HEK293 (cell line): ENCODE results near the gene UNC5B.

Experiments
- CTCF ChIA-PET: fragments of 350-600 bp; formaldehyde crosslinking; extraction: SDS; loops from one replicate; lab custom pipeline; 2021; ENCODE audit warnings: antibody characterized with exemption; lab: Yijun Ruan, JAX
- POLR2A ChIA-PET: fragments of 300-600 bp; formaldehyde crosslinking; extraction: SDS; loops from one replicate; lab custom pipeline; 2020; ENCODE audit warnings: antibody characterized with exemption, inconsistent platforms; lab: Yijun Ruan, JAX
- H3K27ac ChIP-seq: fragments of 200-500 bp; sonication (Bioruptor generic); 2 replicates; pipeline ENCODE4 v1.5.1; 2014; ENCODE audit warnings: low read depth, low read length, control low read depth, inconsistent platforms; ENCODE audit errors: extremely low read depth
- H3K36me3 ChIP-seq, 2 experiments: fragments of 200-500 bp in 1 of 2; sonication (Bioruptor generic) in 1 of 2; 1 replicate in 1 of 2; 2 replicates in 1 of 2; pipeline ENCODE4 v1.5.1; 2014 to 2017; ENCODE audit warnings: inconsistent platforms in 2 of 2, low read length in 2 of 2; ENCODE audit not compliant: control insufficient read depth in 2 of 2, insufficient read depth in 1 of 2
- H3K4me1 ChIP-seq: fragments of 200-500 bp; sonication (Bioruptor generic); 2 replicates; pipeline ENCODE4 v1.5.1; 2014; ENCODE audit warnings: mild to moderate bottlenecking, low read length, inconsistent platforms; ENCODE audit not compliant: control insufficient read depth, insufficient read depth
- H3K4me3 ChIP-seq: 2 replicates; pipeline ENCODE4 v1.5.1; 2011; ENCODE audit warnings: low read depth, mild to moderate bottlenecking, control low read depth, low read length, moderate library complexity
- H3K9me3 ChIP-seq: fragments of 200-500 bp; sonication (Bioruptor generic); 2 replicates; pipeline ENCODE4 v1.5.1; 2014; ENCODE audit warnings: low read depth, low read length, inconsistent platforms; ENCODE audit not compliant: control insufficient read depth, insufficient read depth
- BCL11A ChIP-seq: fragments of 450-650 bp; formaldehyde crosslinking; IDR thresholded peaks from 2 replicates; pipeline ENCODE4 v1.5.1; 2016; ENCODE audit warnings: low read depth, missing biosample characterization, missing genetic modification characterization
- EGR2 ChIP-seq: fragments of 450-650 bp; formaldehyde crosslinking; IDR thresholded peaks from 2 replicates; pipeline ENCODE4 v1.5.1; 2016; ENCODE audit warnings: low read depth, missing biosample characterization, missing genetic modification characterization
- HIC1 ChIP-seq: fragments of 450-650 bp; formaldehyde crosslinking; IDR thresholded peaks from 2 replicates; pipeline ENCODE4 v1.5.1; 2016; ENCODE audit warnings: missing biosample characterization, missing genetic modification characterization
- HOXD13 ChIP-seq: sonication (generic); formaldehyde crosslinking; IDR thresholded peaks from 2 replicates; pipeline ENCODE4 v1.8.0; 2022; ENCODE audit warnings: missing genetic modification reagents, borderline replicate concordance
- PRDM1 ChIP-seq: fragments of 450-650 bp; formaldehyde crosslinking; IDR thresholded peaks from 2 replicates; pipeline ENCODE4; 2016; ENCODE audit warnings: missing biosample characterization, missing genetic modification characterization
- SCRT1 ChIP-seq: fragments of 450-650 bp; formaldehyde crosslinking; IDR thresholded peaks from 2 replicates; pipeline ENCODE4 v1.5.1; 2016; ENCODE audit warnings: missing biosample characterization, missing genetic modification characterization, borderline replicate concordance
- SCRT2 ChIP-seq: fragments of 450-650 bp; formaldehyde crosslinking; IDR thresholded peaks from 2 replicates; pipeline ENCODE4 v1.5.1; 2016; ENCODE audit warnings: missing biosample characterization, missing genetic modification characterization
- WT1 ChIP-seq: fragments of 450-650 bp; formaldehyde crosslinking; IDR thresholded peaks from 2 replicates; pipeline ENCODE4 v1.5.1; 2016; ENCODE audit warnings: missing biosample characterization, missing genetic modification characterization
- YY2 ChIP-seq: fragments of 450-650 bp; formaldehyde crosslinking; IDR thresholded peaks from 2 replicates; pipeline ENCODE4 v1.5.1; 2016; ENCODE audit warnings: missing biosample characterization, missing genetic modification characterization
- ZBTB1 ChIP-seq: fragments of 450-650 bp; formaldehyde crosslinking; IDR thresholded peaks from 2 replicates; pipeline ENCODE4 v1.5.1; 2016; ENCODE audit warnings: missing biosample characterization, missing genetic modification characterization
- ZBTB44 ChIP-seq: fragments of 450-650 bp; IDR thresholded peaks from 2 replicates; pipeline ENCODE4 v1.5.1; 2018; ENCODE audit warnings: missing biosample characterization, mild to moderate bottlenecking, missing genetic modification characterization
- ZIC2 ChIP-seq: fragments of 450-650 bp; formaldehyde crosslinking; IDR thresholded peaks from 2 replicates; pipeline ENCODE4 v1.5.1; 2016; ENCODE audit warnings: missing biosample characterization, missing genetic modification characterization
- ZNF10 ChIP-seq: fragments of 450-650 bp; formaldehyde crosslinking; IDR thresholded peaks from 2 replicates; pipeline ENCODE4 v1.5.1; 2017; ENCODE audit warnings: missing biosample characterization, missing genetic modification characterization
- ZNF121 ChIP-seq: fragments of 450-650 bp; formaldehyde crosslinking; IDR thresholded peaks from 2 replicates; pipeline ENCODE4 v1.5.1; 2016; ENCODE audit warnings: missing biosample characterization, missing genetic modification characterization
- ZNF132 ChIP-seq: fragments of 450-650 bp; formaldehyde crosslinking; IDR thresholded peaks from 2 replicates; pipeline ENCODE4 v1.5.1; 2017; ENCODE audit warnings: missing biosample characterization, missing genetic modification characterization, borderline replicate concordance
- ZNF133 ChIP-seq: fragments of 450-650 bp; formaldehyde crosslinking; IDR thresholded peaks from 2 replicates; pipeline ENCODE4 v1.5.1; 2016; ENCODE audit warnings: missing biosample characterization, missing genetic modification characterization
- ZNF157 ChIP-seq: fragments of 450-650 bp; formaldehyde crosslinking; IDR thresholded peaks from 2 replicates; pipeline ENCODE4 v1.5.1; 2016; ENCODE audit warnings: missing biosample characterization, missing genetic modification characterization
- ZNF202 ChIP-seq: fragments of 450-650 bp; formaldehyde crosslinking; IDR thresholded peaks from 2 replicates; pipeline ENCODE4 v1.5.1; 2016; ENCODE audit warnings: missing biosample characterization, missing genetic modification characterization, borderline replicate concordance
- ZNF335 ChIP-seq: fragments of 450-650 bp; formaldehyde crosslinking; conservative IDR thresholded peaks from 2 replicates; pipeline ENCODE4 v1.5.1; 2016; ENCODE audit warnings: missing biosample characterization, missing genetic modification characterization
- ZNF501 ChIP-seq: fragments of 450-650 bp; formaldehyde crosslinking; IDR thresholded peaks from 2 replicates; pipeline ENCODE4 v1.5.1; 2016; ENCODE audit warnings: missing biosample characterization, missing genetic modification characterization
- ZNF510 ChIP-seq: fragments of 450-650 bp; formaldehyde crosslinking; IDR thresholded peaks from 2 replicates; pipeline ENCODE4 v1.5.1; 2018; ENCODE audit warnings: mild to moderate bottlenecking, missing genetic modification characterization, missing biosample characterization; ENCODE audit not compliant: insufficient replicate concordance
- ZNF555 ChIP-seq: fragments of 450-650 bp; formaldehyde crosslinking; conservative IDR thresholded peaks from 2 replicates; pipeline ENCODE4 v1.5.1; 2017; ENCODE audit warnings: missing biosample characterization, mild to moderate bottlenecking, missing genetic modification characterization, inconsistent platforms
- ZNF561 ChIP-seq: fragments of 450-650 bp; IDR thresholded peaks from 2 replicates; pipeline ENCODE4 v1.5.1; 2018; ENCODE audit warnings: missing biosample characterization, missing genetic modification characterization, borderline replicate concordance
- ZNF571 ChIP-seq: fragments of 450-650 bp; formaldehyde crosslinking; IDR thresholded peaks from 2 replicates; pipeline ENCODE4 v1.5.0; 2017; ENCODE audit warnings: missing biosample characterization, missing genetic modification characterization
- ZNF670 ChIP-seq: fragments of 450-650 bp; formaldehyde crosslinking; IDR thresholded peaks from 2 replicates; pipeline ENCODE4 v1.5.1; 2016; ENCODE audit warnings: missing biosample characterization, missing genetic modification characterization, low read depth
- ZNF692 ChIP-seq: fragments of 450-650 bp; formaldehyde crosslinking; IDR thresholded peaks from 2 replicates; pipeline ENCODE4 v1.5.1; 2016; ENCODE audit warnings: missing biosample characterization, missing genetic modification characterization
- ZNF707 ChIP-seq: fragments of 450-650 bp; formaldehyde crosslinking; IDR thresholded peaks from 2 replicates; pipeline ENCODE4 v1.5.1; 2016; ENCODE audit warnings: missing biosample characterization, missing genetic modification characterization
- ZNF76 ChIP-seq: fragments of 450-650 bp; formaldehyde crosslinking; IDR thresholded peaks from 2 replicates; pipeline ENCODE4; 2016; ENCODE audit warnings: low read depth, missing biosample characterization, missing genetic modification characterization, borderline replicate concordance
- ZNF785 ChIP-seq: fragments of 450-650 bp; formaldehyde crosslinking; IDR thresholded peaks from 2 replicates; pipeline ENCODE4 v1.5.1; 2016; ENCODE audit warnings: missing biosample characterization, missing genetic modification characterization
- ZXDB ChIP-seq: fragments of 450-650 bp; formaldehyde crosslinking; IDR thresholded peaks from 2 replicates; pipeline ENCODE4 v1.5.1; 2016; ENCODE audit warnings: missing biosample characterization, missing genetic modification characterization
- TF ChIP-seq, protein P1 (sequence below): fragments of 450-650 bp; formaldehyde crosslinking; IDR thresholded peaks from 2 replicates; pipeline ENCODE4 v1.5.1; 2017; ENCODE audit warnings: missing biosample characterization, missing genetic modification characterization

The UNC5B gene

GRCh38 chr10:71323407-71323806 is 111.0 kb downstream of the UNC5B start:
- TF ChIP-seq ZNF692 (tag by site-specific recombination), result no peak
- peak; percentile 72 for TF ChIP-seq ZNF76
- TF ChIP-seq ZNF561, result no peak
- TF ChIP-seq ZNF121 (tag by site-specific recombination), result no peak
- TF ChIP-seq ZNF707 (tag by site-specific recombination), result no peak
- TF ChIP-seq ZNF335 (tag by site-specific recombination), result 0 out of 2 replicates have a peak, but pooled peaks have one; percentile 26
- no peak for TF ChIP-seq WT1 (tag by site-specific recombination)
- no peak for TF ChIP-seq ZNF501 (tag by site-specific recombination)
- no peak for TF ChIP-seq ZXDB (tag by site-specific recombination)
- no peak for TF ChIP-seq ZNF133 (tag by site-specific recombination)
- TF ChIP-seq ZNF555 (tag by site-specific recombination), result no peak
- TF ChIP-seq ZBTB1 (tag by site-specific recombination), result no peak
- no peak for TF ChIP-seq ZNF157
- TF ChIP-seq ZNF510 (tag by site-specific recombination), result no peak
- no peak for TF ChIP-seq ZNF10 (tag by site-specific recombination)
- no peak for TF ChIP-seq BCL11A (tag by site-specific recombination)
- TF ChIP-seq SCRT2 (tag by site-specific recombination), result peak; percentile 93
- TF ChIP-seq YY2, result peak; percentile 39
- TF ChIP-seq SCRT1 (tag by site-specific recombination), result peak; percentile 44; the same call in 1 of the 2 replicates
- ChIA-PET POLR2A (interaction anchor here (0.6 kb wide), 2 partner anchors 73 to 463 kb away, joined by 3 read pairs; partner anchors contain the start of gene CDH23), CTCF (interaction anchor here (0.6 to 1.2 kb wide), 4 partner anchors 42 to 385 kb away, joined by 3 to 5 read pairs (median 3); no protein-coding TSS in a partner anchor)
- no peak overlapping the region for H3K4me3 ChIP-seq
- H3K36me3 ChIP-seq, result peaks cover 0 to 14% of the 10 kb centered on the region in 2 experiments; a peak in 1 of 3 replicates
- no peak overlapping the region for H3K27ac ChIP-seq
- H3K9me3 ChIP-seq, result no peaks in the 10 kb centered on the region
- no peaks in the 10 kb centered on the region for H3K4me1 ChIP-seq

DNA sequence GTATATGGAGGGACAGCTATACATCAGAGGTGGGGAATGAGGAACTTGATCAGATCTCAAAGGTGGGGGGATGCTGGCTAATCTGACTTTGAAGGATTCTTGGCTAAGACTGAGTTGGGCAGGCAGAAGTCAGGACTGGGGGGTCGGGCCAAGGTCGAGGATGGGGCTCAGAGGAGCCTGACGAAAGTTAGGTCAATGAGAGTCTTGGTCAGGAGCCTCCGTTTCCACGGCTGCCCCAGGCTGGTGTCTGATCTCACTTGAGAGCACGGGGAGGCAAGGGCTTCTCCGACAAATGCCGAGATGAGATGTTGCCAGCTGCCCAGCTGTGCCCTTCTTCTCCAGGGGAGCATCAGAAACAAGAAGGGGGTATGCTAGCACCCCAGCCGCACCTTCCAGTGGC is 112.4 kb downstream of the UNC5B start:
- ChIA-PET POLR2A (no interaction called here), CTCF (interaction anchor here (0.7 kb wide), 2 partner anchors 518 to 728 kb away, joined by 3 read pairs; no protein-coding TSS in a partner anchor)
- H3K4me3 ChIP-seq, result no peak overlapping the region
- H3K36me3 ChIP-seq, result peaks cover 0 to 14% of the 10 kb centered on the region in 2 experiments; a peak in 1 of 3 replicates
- no peak overlapping the region for H3K27ac ChIP-seq
- no peaks in the 10 kb centered on the region for H3K4me1 ChIP-seq
- no peaks in the 10 kb centered on the region for H3K9me3 ChIP-seq
- no peak for TF ChIP-seq HIC1
- no peak for TF ChIP-seq ZNF335 (tag by site-specific recombination)
- TF ChIP-seq EGR2, result no peak
- no peak for TF ChIP-seq ZNF510 (tag by site-specific recombination)
- TF ChIP-seq PRDM1 (tag by site-specific recombination), result no peak
- TF ChIP-seq, protein P1, sequence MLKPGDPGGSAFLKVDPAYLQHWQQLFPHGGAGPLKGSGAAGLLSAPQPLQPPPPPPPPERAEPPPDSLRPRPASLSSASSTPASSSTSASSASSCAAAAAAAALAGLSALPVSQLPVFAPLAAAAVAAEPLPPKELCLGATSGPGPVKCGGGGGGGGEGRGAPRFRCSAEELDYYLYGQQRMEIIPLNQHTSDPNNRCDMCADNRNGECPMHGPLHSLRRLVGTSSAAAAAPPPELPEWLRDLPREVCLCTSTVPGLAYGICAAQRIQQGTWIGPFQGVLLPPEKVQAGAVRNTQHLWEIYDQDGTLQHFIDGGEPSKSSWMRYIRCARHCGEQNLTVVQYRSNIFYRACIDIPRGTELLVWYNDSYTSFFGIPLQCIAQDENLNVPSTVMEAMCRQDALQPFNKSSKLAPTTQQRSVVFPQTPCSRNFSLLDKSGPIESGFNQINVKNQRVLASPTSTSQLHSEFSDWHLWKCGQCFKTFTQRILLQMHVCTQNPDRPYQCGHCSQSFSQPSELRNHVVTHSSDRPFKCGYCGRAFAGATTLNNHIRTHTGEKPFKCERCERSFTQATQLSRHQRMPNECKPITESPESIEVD, result no peak
- TF ChIP-seq ZNF785 (tag by site-specific recombination), result no peak
- TF ChIP-seq ZNF132, result no peak
- TF ChIP-seq ZNF202, result no peak
- no peak for TF ChIP-seq ZNF571 (tag by site-specific recombination)
- no peak for TF ChIP-seq ZIC2
- TF ChIP-seq ZNF670, result no peak
- no peak for TF ChIP-seq HOXD13
- no peak for TF ChIP-seq ZBTB44 (tag by site-specific recombination)
